K562 (cell line): Measurements from ENCODE around the gene COBLL1.

Source experiments
- EZH2 ChIP-seq: IDR thresholded peaks from 2 replicates; pipeline ENCODE4 v1.6.1; 2012; ENCODE audit warnings: low read depth, mild to moderate bottlenecking, inconsistent platforms, low read length, borderline replicate concordance
- NR3C1 ChIP-seq: sonication (generic); formaldehyde crosslinking; IDR thresholded peaks from 2 replicates; pipeline ENCODE4 v1.8.1; 2022; ENCODE audit warnings: missing genetic modification reagents

GRCh38 chr2:164677733-164678132 lies 163.9 kb downstream of the COBLL1 start:
- TF ChIP-seq NR3C1 (CRISPR knock-in tag) = no peak
- TF ChIP-seq EZH2 = no peak
